ENCODE measurements around the gene FCAMR.
A peak's percentile ranks its signal among the peaks of the same experiment; 100 is the strongest.
"Not testable (repeated sequence)": the region's sequence is repeated elsewhere in the genome, so short reads cannot be mapped to it uniquely, and the experiment has no call there.

Gene FCAMR

GRCh38 chr1:206925106-206925736, 45.0 kb downstream of the FCAMR start:
- Histone ChIP-seq H3K9me3 (ENCODE audit: control insufficient read depth in 5 of 5, low read length in 5 of 5) (no peaks in the 10 kb centered on the region), H3K4me3 (ENCODE audit: low read depth in 1 of 5, low read length in 5 of 5) (no peak overlapping the region), H3K4me1 (ENCODE audit: control insufficient read depth in 5 of 5, insufficient read depth in 5 of 5, low read length in 5 of 5) (peaks cover 0 to 50% (median 19%) of the 10 kb centered on the region in 5 donors), H3K27me3 (ENCODE audit: control insufficient read depth in 5 of 5, insufficient read depth in 4 of 5, low read length in 5 of 5) (no peaks in the 10 kb centered on the region), H3K9ac (ENCODE audit: low read length in 5 of 5) (no peak overlapping the region), H3K27ac (ENCODE audit: low read depth, low read length) (no peak overlapping the region), H3K36me3 (ENCODE audit: control insufficient read depth in 5 of 5, insufficient read depth in 5 of 5, low read length in 5 of 5) (no peaks in the 10 kb centered on the region)

DNA sequence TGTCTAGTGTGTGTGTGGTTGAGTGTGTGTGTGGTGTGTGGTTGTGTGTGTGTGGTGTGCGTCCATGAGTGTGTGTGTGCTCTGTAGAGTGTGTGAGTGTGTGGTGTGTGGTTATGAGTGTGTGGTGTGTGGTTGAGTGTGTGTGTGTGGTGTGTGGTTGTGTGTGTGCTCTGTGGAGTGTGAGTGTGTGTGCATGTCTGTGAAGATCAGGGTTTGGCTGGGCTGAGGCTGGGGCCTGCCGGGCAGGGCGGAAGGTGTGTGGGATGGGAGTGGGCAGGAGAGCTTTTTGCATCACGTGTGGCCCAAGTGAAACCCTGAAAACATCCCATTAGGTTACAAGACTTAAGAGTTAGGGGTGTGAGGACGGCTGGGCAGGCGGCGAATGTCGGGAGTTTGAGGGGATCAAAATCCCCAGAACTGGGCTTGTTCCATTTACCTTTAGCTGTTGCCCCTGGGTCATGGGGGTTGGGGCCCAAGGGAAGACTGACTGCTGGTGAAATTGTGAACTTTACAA, 45.6 kb downstream of the FCAMR start:
- Histone ChIP-seq H3K4me3 (ENCODE audit: low read depth in 1 of 5, low read length in 5 of 5) (no peak overlapping the region), H3K27me3 (ENCODE audit: control insufficient read depth in 5 of 5, insufficient read depth in 4 of 5, low read length in 5 of 5) (no peaks in the 10 kb centered on the region), H3K27ac (ENCODE audit: low read depth, low read length) (no peak overlapping the region), H3K9me3 (ENCODE audit: control insufficient read depth in 5 of 5, low read length in 5 of 5) (no peaks in the 10 kb centered on the region), H3K4me1 (ENCODE audit: control insufficient read depth in 5 of 5, insufficient read depth in 5 of 5, low read length in 5 of 5) (peaks cover 0 to 44% (median 19%) of the 10 kb centered on the region in 5 donors), H3K36me3 (ENCODE audit: control insufficient read depth in 5 of 5, insufficient read depth in 5 of 5, low read length in 5 of 5) (no peaks in the 10 kb centered on the region), H3K9ac (ENCODE audit: low read length in 5 of 5) (no peak overlapping the region)

- H3K36me3 ChIP-seq (ENCODE audit: control insufficient read depth in 5 of 5, insufficient read depth in 5 of 5, low read length in 5 of 5); H3K9ac ChIP-seq (ENCODE audit: low read length in 5 of 5); H3K27me3 ChIP-seq (ENCODE audit: control insufficient read depth in 5 of 5, insufficient read depth in 4 of 5, low read length in 5 of 5); H3K4me3 ChIP-seq (ENCODE audit: low read depth in 1 of 5, low read length in 5 of 5); H3K27ac ChIP-seq (ENCODE audit: low read depth, low read length); H3K9me3 ChIP-seq (ENCODE audit: control insufficient read depth in 5 of 5, low read length in 5 of 5): not testable (repeated sequence)
- peaks cover 0 to 44% (median 19%) of the 10 kb centered on the region in 5 donors for H3K4me1 ChIP-seq (ENCODE audit: control insufficient read depth in 5 of 5, insufficient read depth in 5 of 5, low read length in 5 of 5)
These were observed 46.2 kb downstream of the FCAMR start for GRCh38 chr1:206923961-206924557.

DNA sequence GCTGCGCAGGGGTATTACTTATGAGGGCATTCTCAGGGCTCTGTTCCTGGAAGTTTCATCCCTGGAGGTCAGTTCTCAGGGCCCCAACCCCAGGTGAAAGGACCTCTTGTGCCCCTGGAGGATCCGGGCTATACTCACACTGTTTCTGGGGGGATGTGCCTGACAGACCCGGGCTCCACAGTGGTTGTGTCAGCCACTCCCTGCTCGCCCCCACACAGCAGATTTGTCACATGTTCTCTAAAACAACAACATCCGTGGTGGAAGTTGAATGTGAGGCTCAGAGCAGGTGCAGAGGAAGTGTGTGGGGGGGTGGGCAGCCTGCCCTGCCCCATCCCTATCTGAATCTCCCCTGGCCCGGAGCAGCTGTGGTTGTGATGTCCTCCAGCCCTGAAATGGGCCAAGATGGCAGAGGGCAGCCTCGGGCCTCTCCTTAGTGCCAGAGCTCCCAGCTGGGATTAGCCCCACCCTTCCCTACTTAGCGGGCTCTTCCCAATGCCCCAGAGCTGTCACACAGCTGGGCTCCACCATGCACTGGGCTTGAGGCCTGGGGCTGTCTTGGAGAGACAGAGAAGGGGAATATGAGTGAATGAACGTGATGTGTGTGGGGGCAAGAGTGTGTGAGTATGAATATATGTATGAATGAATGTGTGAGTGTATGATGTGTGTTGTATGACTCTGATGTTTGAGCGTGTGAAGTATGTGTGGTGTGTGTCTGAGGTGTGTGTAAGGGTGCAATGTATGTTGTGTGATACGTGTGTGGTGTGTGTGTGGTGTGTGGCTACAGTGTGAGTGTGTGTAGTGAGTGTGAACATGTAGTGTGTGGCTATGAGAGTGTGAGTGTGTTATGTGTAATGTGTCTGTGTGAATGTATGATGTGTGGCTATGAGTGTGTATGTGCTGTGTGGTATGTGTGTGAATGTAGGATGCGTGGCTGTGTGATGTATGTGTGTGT, 47.0 kb downstream of the FCAMR start:
- no peak overlapping the region for H3K27ac ChIP-seq (ENCODE audit: low read depth, low read length)
- no peaks in the 10 kb centered on the region for H3K36me3 ChIP-seq (ENCODE audit: control insufficient read depth in 5 of 5, insufficient read depth in 5 of 5, low read length in 5 of 5)
- H3K4me3 ChIP-seq (ENCODE audit: low read depth in 1 of 5, low read length in 5 of 5), result no peak overlapping the region
- peaks cover 0 to 44% (median 19%) of the 10 kb centered on the region in 5 donors for H3K4me1 ChIP-seq (ENCODE audit: control insufficient read depth in 5 of 5, insufficient read depth in 5 of 5, low read length in 5 of 5)
- no peaks in the 10 kb centered on the region for H3K27me3 ChIP-seq (ENCODE audit: control insufficient read depth in 5 of 5, insufficient read depth in 4 of 5, low read length in 5 of 5)
- no peaks in the 10 kb centered on the region for H3K9me3 ChIP-seq (ENCODE audit: control insufficient read depth in 5 of 5, low read length in 5 of 5)
- no peak overlapping the region for H3K9ac ChIP-seq (ENCODE audit: low read length in 5 of 5)

DNA sequence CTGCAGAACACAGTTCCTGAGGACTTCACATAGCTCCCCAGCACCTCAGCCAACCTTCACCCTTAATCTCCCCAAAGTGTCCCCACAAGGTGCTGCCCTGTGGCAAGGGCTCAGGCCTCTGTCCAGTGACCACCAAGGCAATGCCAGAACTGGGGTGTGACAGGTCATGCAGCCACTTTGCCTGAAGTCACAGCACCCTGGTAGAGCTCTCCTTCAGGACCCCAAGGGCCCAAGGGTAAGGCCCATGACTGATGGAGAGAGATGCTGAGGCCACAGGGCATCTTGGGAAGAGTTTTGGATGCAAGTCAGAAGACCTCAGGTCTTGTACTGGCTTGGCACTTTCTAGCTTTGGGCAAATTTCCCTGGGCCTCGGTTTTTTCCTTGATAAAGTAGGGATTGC, 47.7 kb downstream of the FCAMR start:
- no peak overlapping the region for H3K4me3 ChIP-seq (ENCODE audit: low read depth in 1 of 5, low read length in 5 of 5)
- peaks cover 0 to 44% (median 19%) of the 10 kb centered on the region in 5 donors for H3K4me1 ChIP-seq (ENCODE audit: control insufficient read depth in 5 of 5, insufficient read depth in 5 of 5, low read length in 5 of 5)
- no peaks in the 10 kb centered on the region for H3K36me3 ChIP-seq (ENCODE audit: control insufficient read depth in 5 of 5, insufficient read depth in 5 of 5, low read length in 5 of 5)
- H3K27me3 ChIP-seq (ENCODE audit: control insufficient read depth in 5 of 5, insufficient read depth in 4 of 5, low read length in 5 of 5), result peaks cover 0 to 2% (median 0%) of the 10 kb centered on the region in 5 donors
- H3K9me3 ChIP-seq (ENCODE audit: control insufficient read depth in 5 of 5, low read length in 5 of 5), result no peaks in the 10 kb centered on the region
- no peak overlapping the region for H3K27ac ChIP-seq (ENCODE audit: low read depth, low read length)
- no peak overlapping the region for H3K9ac ChIP-seq (ENCODE audit: low read length in 5 of 5)

DNA sequence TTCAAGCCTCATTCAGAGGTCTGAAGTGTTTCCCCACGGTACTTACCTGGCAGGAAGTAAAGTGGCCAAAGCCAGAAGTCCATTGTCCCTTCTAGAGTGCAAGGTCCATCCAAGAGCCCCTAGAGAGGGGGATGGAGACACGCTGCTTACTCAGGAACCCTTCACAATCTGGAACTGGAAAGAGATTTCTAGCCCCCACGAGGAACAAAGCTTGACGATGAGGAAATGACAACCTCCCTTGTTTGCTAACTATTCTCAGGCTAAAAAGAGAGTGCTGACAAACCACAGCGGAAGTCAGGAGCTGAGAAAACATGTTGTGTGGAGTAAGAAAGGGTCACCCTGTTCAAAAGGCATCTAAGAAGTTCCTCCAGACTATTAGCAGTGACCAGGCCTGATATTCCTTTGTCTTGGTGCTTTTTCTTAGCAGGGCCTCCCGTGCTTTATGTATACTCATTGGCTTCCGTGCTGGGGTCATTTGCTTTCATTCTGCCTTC, 48.4 kb downstream of the FCAMR start, which contains the start of gene FCMR:
FCMR (minus strand) TSS at position 170 of the 494 bp plus-strand sequence; CDS start at position 83, 87 bp downstream.
- H3K27ac ChIP-seq (ENCODE audit: low read depth, low read length), result no peak within 1 kb of the TSS
- H3K27me3 ChIP-seq (ENCODE audit: control insufficient read depth in 5 of 5, insufficient read depth in 4 of 5, low read length in 5 of 5), result peaks cover 0 to 2% (median 0%) of the 10 kb centered on the region in 5 donors
- H3K9me3 ChIP-seq (ENCODE audit: control insufficient read depth in 5 of 5, low read length in 5 of 5), result no peaks in the 10 kb centered on the region
- peak within 1 kb of the TSS in 2 of 5 donors; percentile 4 to 8 for H3K4me3 ChIP-seq (ENCODE audit: low read depth in 1 of 5, low read length in 5 of 5)
- H3K4me1 ChIP-seq (ENCODE audit: control insufficient read depth in 5 of 5, insufficient read depth in 5 of 5, low read length in 5 of 5), result peaks cover 0 to 44% (median 19%) of the 10 kb centered on the region in 5 donors
- H3K9ac ChIP-seq (ENCODE audit: low read length in 5 of 5), result no peak within 1 kb of the TSS
- H3K36me3 ChIP-seq (ENCODE audit: control insufficient read depth in 5 of 5, insufficient read depth in 5 of 5, low read length in 5 of 5), result no peaks in the 10 kb centered on the region

GRCh38 chr1:206918076-206918475, 52.2 kb downstream of the FCAMR start:
- Histone ChIP-seq H3K9ac (ENCODE audit: low read length in 5 of 5) (no peak overlapping the region), H3K27me3 (ENCODE audit: control insufficient read depth in 5 of 5, insufficient read depth in 4 of 5, low read length in 5 of 5) (peaks cover 0 to 6% (median 2%) of the 10 kb centered on the region in 5 donors), H3K4me3 (ENCODE audit: low read depth in 1 of 5, low read length in 5 of 5) (no peak overlapping the region), H3K9me3 (ENCODE audit: control insufficient read depth in 5 of 5, low read length in 5 of 5) (no peaks in the 10 kb centered on the region), H3K4me1 (ENCODE audit: control insufficient read depth in 5 of 5, insufficient read depth in 5 of 5, low read length in 5 of 5) (peaks cover 0 to 20% (median 8%) of the 10 kb centered on the region in 5 donors), H3K27ac (ENCODE audit: low read depth, low read length) (no peak overlapping the region), H3K36me3 (ENCODE audit: control insufficient read depth in 5 of 5, insufficient read depth in 5 of 5, low read length in 5 of 5) (no peaks in the 10 kb centered on the region)

DNA sequence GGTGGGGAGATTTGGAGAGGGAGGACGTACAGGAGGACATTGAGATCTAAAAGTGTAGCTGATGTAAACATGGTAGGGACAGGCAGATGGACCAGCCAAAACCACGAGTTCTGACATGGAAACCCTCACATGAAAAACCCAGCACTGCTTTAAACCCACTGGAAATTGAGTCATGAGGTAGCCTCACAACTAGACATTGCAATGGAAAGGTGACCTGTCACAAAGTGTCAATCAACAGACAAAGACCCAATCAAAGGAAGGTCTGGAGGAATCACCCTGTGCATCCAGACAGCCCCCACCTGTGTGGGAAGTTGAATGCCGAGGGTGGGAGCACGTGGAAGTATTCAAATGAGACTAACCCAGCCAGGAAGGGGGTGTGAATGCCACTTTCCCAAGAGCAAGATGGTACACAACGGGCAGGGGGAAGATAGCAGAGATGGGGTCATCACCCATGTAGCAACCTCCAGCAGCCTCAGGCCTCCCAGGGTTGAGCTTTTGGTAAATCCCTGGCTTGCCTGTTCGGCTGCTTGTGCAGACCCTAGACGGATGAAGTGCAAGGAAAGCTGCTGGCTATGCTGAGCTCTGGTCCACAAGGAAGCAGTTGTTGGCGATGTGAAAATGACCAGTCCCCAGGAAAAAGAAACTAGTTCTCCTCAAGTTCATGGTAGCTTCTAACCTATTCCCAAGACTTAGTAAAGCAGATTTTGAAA, 54.1 kb downstream of the FCAMR start:
- Histone ChIP-seq H3K4me1 (ENCODE audit: control insufficient read depth in 5 of 5, insufficient read depth in 5 of 5, low read length in 5 of 5) (peaks cover 0 to 6% (median 0%) of the 10 kb centered on the region in 5 donors), H3K27me3 (ENCODE audit: control insufficient read depth in 5 of 5, insufficient read depth in 4 of 5, low read length in 5 of 5) (peaks cover 0 to 8% (median 5%) of the 10 kb centered on the region in 5 donors), H3K9me3 (ENCODE audit: control insufficient read depth in 5 of 5, low read length in 5 of 5) (no peaks in the 10 kb centered on the region), H3K4me3 (ENCODE audit: low read depth in 1 of 5, low read length in 5 of 5) (no peak overlapping the region), H3K9ac (ENCODE audit: low read length in 5 of 5) (no peak overlapping the region), H3K36me3 (ENCODE audit: control insufficient read depth in 5 of 5, insufficient read depth in 5 of 5, low read length in 5 of 5) (no peaks in the 10 kb centered on the region), H3K27ac (ENCODE audit: low read depth, low read length) (no peak overlapping the region)

- no peak overlapping the region for H3K4me3 ChIP-seq (ENCODE audit: low read depth in 1 of 5, low read length in 5 of 5)
- peaks cover 0 to 9% (median 6%) of the 10 kb centered on the region in 5 donors for H3K27me3 ChIP-seq (ENCODE audit: control insufficient read depth in 5 of 5, insufficient read depth in 4 of 5, low read length in 5 of 5)
- H3K27ac ChIP-seq (ENCODE audit: low read depth, low read length), result no peak overlapping the region
- no peak overlapping the region for H3K9ac ChIP-seq (ENCODE audit: low read length in 5 of 5)
- no peaks in the 10 kb centered on the region for H3K36me3 ChIP-seq (ENCODE audit: control insufficient read depth in 5 of 5, insufficient read depth in 5 of 5, low read length in 5 of 5)
- no peaks in the 10 kb centered on the region for H3K9me3 ChIP-seq (ENCODE audit: control insufficient read depth in 5 of 5, low read length in 5 of 5)
- H3K4me1 ChIP-seq (ENCODE audit: control insufficient read depth in 5 of 5, insufficient read depth in 5 of 5, low read length in 5 of 5), result peaks cover 0 to 5% (median 0%) of the 10 kb centered on the region in 5 donors
These were observed 55.1 kb downstream of the FCAMR start for GRCh38 chr1:206915030-206915735.

All from subcutaneous abdominal adipose tissue (tissue), 5 donors.